GM12873 (cell line): ENCODE data around the gene IL1A.

Experiments
- TF ChIP-seq, protein P1 (sequence below): IDR thresholded peaks from 2 replicates; pipeline ENCODE4 v1.5.1; 2012; ENCODE audit warnings: low read depth, mild to moderate bottlenecking, moderate library complexity, low read length, control low read depth; ENCODE audit not compliant: insufficient read depth; ENCODE audit errors: missing control alignments

Gene IL1A

DNA sequence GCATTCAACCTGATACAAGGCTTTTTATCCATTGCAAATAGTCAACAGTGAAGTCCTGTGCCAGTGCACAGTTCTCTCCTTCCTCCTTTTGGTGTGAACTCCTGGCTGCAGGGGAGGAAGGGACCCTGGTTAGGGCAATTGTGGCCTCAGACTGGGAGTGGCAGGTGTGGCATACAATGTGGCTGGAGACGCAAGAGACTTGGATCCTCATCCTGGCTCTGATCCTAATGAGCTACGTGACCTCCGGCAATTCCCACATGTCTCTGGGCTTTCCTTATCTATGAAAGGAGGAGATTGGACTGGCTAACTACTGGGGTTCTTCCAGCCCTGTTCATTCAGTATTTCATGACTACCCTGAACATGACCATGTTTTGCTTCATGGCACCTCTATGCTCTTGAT, 10.5 kb upstream of the IL1A start:
- TF ChIP-seq, protein P1, sequence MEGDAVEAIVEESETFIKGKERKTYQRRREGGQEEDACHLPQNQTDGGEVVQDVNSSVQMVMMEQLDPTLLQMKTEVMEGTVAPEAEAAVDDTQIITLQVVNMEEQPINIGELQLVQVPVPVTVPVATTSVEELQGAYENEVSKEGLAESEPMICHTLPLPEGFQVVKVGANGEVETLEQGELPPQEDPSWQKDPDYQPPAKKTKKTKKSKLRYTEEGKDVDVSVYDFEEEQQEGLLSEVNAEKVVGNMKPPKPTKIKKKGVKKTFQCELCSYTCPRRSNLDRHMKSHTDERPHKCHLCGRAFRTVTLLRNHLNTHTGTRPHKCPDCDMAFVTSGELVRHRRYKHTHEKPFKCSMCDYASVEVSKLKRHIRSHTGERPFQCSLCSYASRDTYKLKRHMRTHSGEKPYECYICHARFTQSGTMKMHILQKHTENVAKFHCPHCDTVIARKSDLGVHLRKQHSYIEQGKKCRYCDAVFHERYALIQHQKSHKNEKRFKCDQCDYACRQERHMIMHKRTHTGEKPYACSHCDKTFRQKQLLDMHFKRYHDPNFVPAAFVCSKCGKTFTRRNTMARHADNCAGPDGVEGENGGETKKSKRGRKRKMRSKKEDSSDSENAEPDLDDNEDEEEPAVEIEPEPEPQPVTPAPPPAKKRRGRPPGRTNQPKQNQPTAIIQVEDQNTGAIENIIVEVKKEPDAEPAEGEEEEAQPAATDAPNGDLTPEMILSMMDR: no peak

DNA sequence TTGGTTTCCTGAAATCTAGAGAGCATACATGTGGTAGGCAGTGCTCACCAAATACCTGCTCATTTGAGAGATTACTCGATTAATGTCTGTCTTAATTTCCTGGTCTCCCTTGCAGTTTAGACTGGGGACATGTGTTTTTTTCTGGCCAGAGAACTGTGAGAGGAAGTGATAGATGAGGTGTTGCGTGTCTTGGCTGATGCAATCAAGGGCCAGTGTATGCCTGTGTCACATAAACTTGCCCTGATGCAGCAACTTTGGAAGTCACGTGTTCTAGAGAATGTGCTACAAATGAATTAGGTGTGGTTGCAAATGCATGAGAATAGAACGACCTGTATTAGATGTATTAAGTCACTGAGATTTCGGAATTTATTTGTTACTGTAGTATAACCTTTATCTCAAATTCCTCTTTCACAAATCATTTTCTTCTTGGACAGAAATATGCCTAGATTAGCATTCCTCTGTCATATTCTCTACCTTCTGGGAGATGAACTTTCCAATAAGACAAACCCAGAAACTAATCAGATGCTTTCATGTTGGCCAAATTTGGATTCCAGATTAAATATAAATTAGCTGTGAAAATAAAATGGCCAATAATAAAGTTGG, 9.9 kb upstream of the IL1A start:
- TF ChIP-seq, protein P1: no peak

DNA sequence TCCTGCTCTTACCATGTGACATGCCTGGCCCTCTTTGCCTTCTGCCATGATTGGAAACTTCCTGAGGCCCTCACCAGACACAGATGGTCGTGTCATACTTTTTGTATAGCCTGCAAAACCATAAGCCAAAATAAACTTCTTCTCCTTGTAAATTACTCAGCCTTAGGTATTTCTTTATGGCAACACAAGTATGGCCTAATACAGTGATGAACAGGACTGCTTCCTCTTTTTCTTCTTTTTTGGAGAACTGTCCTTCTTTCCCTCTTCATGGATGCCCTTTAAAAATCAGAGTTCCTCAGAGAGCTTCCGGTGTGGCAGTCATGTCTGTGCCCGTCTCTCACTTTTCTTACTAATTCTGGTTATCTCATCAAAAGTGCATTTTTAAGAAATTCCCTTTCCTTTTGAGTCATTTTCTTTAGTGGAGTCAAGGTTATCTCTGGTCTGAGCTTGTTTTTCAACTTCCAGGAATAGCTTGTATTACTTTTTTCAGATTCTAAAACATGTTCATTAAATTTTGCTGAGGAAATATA, 9.2 kb upstream of the IL1A start:
- TF ChIP-seq, protein P1: no peak

DNA sequence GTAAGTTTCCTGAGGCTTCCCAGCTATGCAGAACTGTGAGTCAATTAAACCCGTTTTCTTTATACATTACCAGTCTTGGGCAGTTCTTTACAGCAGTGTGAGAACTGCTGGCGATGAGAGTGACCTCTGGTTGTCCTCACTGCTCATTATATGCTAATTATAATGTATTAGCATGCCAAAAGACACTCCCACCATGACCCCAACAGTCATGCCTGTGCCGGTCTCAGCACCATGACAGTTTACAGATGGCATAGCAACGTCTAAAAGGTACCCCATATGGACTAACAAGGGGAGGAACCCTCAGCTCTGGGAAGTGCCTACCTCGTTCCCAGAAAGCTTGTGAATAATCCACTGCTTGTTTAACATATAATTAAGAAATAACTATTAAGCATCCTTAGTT, 8.1 kb upstream of the IL1A start:
- TF ChIP-seq, protein P1: no peak

DNA sequence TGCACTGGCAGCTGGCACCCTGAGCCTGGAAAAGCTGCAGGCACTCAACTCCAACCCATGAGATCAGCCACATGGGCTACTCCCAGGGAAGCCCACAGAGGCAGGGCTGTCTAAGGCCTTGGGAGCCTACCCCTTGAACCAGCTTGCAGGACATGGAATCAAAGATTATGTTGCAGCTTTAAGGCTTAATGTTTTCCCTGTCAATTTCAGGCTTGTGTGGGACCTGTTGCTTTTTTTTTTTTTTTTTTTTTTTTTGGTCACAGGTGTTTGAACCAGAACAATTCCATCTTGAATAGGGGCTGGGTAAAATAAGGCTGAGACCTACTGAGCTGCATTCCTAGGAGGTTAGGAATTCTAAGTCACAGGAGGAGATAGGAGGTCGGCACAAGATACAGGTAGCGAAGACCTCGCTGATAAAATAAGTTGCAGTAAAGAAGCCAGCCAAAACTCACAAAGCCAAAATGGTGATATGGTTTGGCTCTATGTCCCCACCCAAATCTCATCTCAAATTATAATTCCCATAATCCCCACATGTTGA, 7.5 kb upstream of the IL1A start:
- TF ChIP-seq, protein P1: no peak

DNA sequence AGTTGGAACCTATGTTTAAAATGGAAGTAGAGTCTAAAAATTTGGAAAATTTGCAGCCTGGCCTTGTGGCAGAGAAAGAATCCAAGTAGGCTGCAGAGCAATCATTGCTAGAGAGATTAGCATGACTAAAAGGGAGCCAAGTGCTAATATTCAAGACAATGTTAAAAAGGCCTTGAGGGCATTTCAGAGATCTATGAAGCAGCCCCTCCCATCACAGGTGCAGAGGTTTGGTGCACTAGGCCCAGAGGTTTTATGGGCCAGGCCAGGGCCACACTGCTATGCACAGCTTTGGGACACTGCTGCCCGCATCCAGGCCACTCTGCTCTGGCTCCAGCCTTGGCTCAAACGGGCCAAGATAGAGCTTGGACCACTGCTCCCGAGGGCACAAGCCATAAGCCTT, 6.7 kb upstream of the IL1A start:
- TF ChIP-seq, protein P1: no peak

DNA sequence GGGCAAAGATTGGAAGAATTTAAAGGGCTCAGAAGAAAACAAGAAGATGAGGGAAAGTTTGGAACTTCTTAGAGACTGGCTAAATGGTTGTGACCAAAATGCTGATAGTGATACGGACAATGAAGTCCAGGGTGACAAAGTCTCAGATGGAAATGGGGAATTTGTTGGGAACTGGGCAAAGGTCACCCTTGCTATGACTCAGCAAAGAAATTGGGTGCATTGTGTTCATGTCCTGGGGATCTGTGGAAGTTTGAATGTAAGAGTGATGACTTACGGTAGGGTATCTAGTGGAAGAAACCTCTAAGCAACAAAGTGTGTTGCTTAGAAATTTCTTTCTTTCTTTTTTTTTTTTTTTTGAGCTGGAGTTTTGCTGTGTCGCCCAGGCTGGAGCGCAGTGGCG, 6.0 kb upstream of the IL1A start:
- TF ChIP-seq, protein P1: no peak
